H9 (cell line): ENCODE data around the gene TMEM198. TPM values are rescaled to one million over a fixed set of nuclear protein-coding genes. Genes with fewer than 3 reads are reported as not detected.
A peak's percentile ranks its signal among the peaks of the same experiment; 100 is the strongest.

Source experiments
- DNase-seq: peaks from one replicate; pipeline ENCODE4 v3.0.0-alpha.2; 2017
- H2AFZ ChIP-seq: one replicate; pipeline ENCODE4 v1.6.1; 2013; ENCODE audit warnings: mild to moderate bottlenecking, low read length, control low read depth, moderate library complexity
- H2AK5ac ChIP-seq: 2 replicates; pipeline ENCODE4 v1.6.1; 2013; ENCODE audit warnings: low read length, control low read depth, mixed read lengths; ENCODE audit not compliant: insufficient read length
- H2BK120ac ChIP-seq: one replicate; pipeline ENCODE4 v1.6.1; 2013; ENCODE audit warnings: low read depth, mild to moderate bottlenecking, low read length, control low read depth, inconsistent platforms; ENCODE audit not compliant: poor library complexity, severe bottlenecking
- H2BK12ac ChIP-seq: 2 replicates; pipeline ENCODE4 v1.6.1; 2013; ENCODE audit warnings: low read length, control low read depth, mixed read lengths, low read depth; ENCODE audit not compliant: insufficient read length
- H2BK15ac ChIP-seq: 2 replicates; pipeline ENCODE4 v1.6.1; 2013; ENCODE audit warnings: low read depth, low read length, control low read depth
- H2BK20ac ChIP-seq: one replicate; pipeline ENCODE4 v1.6.1; 2013; ENCODE audit warnings: low read depth, mild to moderate bottlenecking, low read length, control low read depth, inconsistent platforms; ENCODE audit not compliant: poor library complexity, severe bottlenecking
- H2BK5ac ChIP-seq: 2 replicates; pipeline ENCODE4 v1.6.1; 2013; ENCODE audit warnings: low read length, control low read depth, mixed read lengths; ENCODE audit not compliant: insufficient read length
- H3K14ac ChIP-seq: 2 replicates; pipeline ENCODE4 v1.6.1; 2013; ENCODE audit warnings: low read length, control low read depth; ENCODE audit not compliant: insufficient read depth
- H3K18ac ChIP-seq: 2 replicates; pipeline ENCODE4 v1.6.1; 2013; ENCODE audit warnings: low read depth, mild to moderate bottlenecking, mixed read lengths, low read length, control low read depth; ENCODE audit not compliant: insufficient read length
- H3K23ac ChIP-seq: 2 replicates; pipeline ENCODE4 v1.6.1; 2013; ENCODE audit warnings: low read length, control low read depth, mixed read lengths, low read depth; ENCODE audit not compliant: insufficient read length
- H3K23me2 ChIP-seq: 2 replicates; pipeline ENCODE4 v1.6.1; 2013; ENCODE audit warnings: low read depth, mild to moderate bottlenecking, mixed read lengths, low read length, control low read depth; ENCODE audit not compliant: insufficient read length, poor library complexity, severe bottlenecking
- H3K27ac ChIP-seq: 2 replicates; pipeline ENCODE4 v1.5.1; 2013; ENCODE audit warnings: low read length, control low read depth, mixed read lengths, low read depth; ENCODE audit not compliant: insufficient read length
- H3K27me3 ChIP-seq: 2 replicates; pipeline ENCODE4 v1.6.1; 2013; ENCODE audit warnings: low read length, control low read depth, inconsistent platforms; ENCODE audit not compliant: insufficient read depth
- H3K4ac ChIP-seq: 2 replicates; pipeline ENCODE4 v1.6.1; 2013; ENCODE audit warnings: low read depth, mild to moderate bottlenecking, control low read depth, inconsistent platforms, low read length, moderate library complexity
- H3K4me1 ChIP-seq: 2 replicates; pipeline ENCODE4 v1.6.1; 2013; ENCODE audit warnings: low read length, control low read depth, inconsistent platforms; ENCODE audit not compliant: insufficient read depth
- H3K4me2 ChIP-seq: 2 replicates; pipeline ENCODE4 v1.6.1; 2013; ENCODE audit warnings: low read length, control low read depth, mixed read lengths; ENCODE audit not compliant: insufficient read length, insufficient read depth
- H3K56ac ChIP-seq: 2 replicates; pipeline ENCODE4 v1.6.1; 2013; ENCODE audit warnings: low read depth, mild to moderate bottlenecking, mixed read lengths, low read length, control low read depth; ENCODE audit not compliant: insufficient read length
- H3K79me1 ChIP-seq: 2 replicates; pipeline ENCODE4 v1.6.1; 2013; ENCODE audit warnings: low read depth, mild to moderate bottlenecking, moderate library complexity, low read length, control low read depth, inconsistent platforms; ENCODE audit not compliant: insufficient read depth, poor library complexity, severe bottlenecking
- H3K79me2 ChIP-seq: 2 replicates; pipeline ENCODE4 v1.6.1; 2013; ENCODE audit warnings: low read length, control low read depth, inconsistent platforms; ENCODE audit not compliant: insufficient read depth
- H3K9ac ChIP-seq: 2 replicates; pipeline ENCODE4 v1.6.1; 2013; ENCODE audit warnings: low read length, control low read depth, mixed read lengths; ENCODE audit not compliant: insufficient read length; ENCODE audit errors: extremely low read depth
- H3K9me3 ChIP-seq: one replicate; pipeline ENCODE4 v1.6.1; 2013; ENCODE audit warnings: low read depth, low read length, inconsistent platforms; ENCODE audit not compliant: control insufficient read depth
- H3T11ph ChIP-seq: one replicate; pipeline ENCODE4 v1.6.1; 2013; ENCODE audit warnings: mild to moderate bottlenecking, low read length, control low read depth, inconsistent platforms
- H4K20me1 ChIP-seq: one replicate; pipeline ENCODE4 v1.6.1; 2013; ENCODE audit not compliant: control insufficient read depth, insufficient read length, insufficient read depth
- H4K5ac ChIP-seq: 2 replicates; pipeline ENCODE4 v1.6.1; 2013; ENCODE audit warnings: low read depth, mild to moderate bottlenecking, mixed read lengths, low read length, control low read depth; ENCODE audit not compliant: insufficient read length
- H4K8ac ChIP-seq: replicated peaks from 2 replicates; pipeline ENCODE4 v1.6.1; 2013; ENCODE audit warnings: low read length, control low read depth, mixed read lengths, low read depth; ENCODE audit not compliant: insufficient read length
- H4K91ac ChIP-seq: 2 replicates; pipeline ENCODE4 v1.6.1; 2013; ENCODE audit warnings: low read depth, mild to moderate bottlenecking, moderate library complexity, mixed read lengths, low read length, control low read depth; ENCODE audit not compliant: insufficient read length
- H3K27ac Mint-ChIP-seq, 3 experiments: 2 replicates in 2 of 3; 3 replicates in 1 of 3; pipeline ENCODE4 v1.8.0; 2020 to 2021; ENCODE audit warnings: mixed read lengths in 3 of 3, mild to moderate bottlenecking in 1 of 3, moderate library complexity in 1 of 3
- H3K27me3 Mint-ChIP-seq: 2 replicates; pipeline ENCODE4 v1.8.0; 2021; ENCODE audit warnings: low read depth, mild to moderate bottlenecking, moderate library complexity, mixed read lengths
- H3K36me3 Mint-ChIP-seq, 3 experiments: 2 replicates in 2 of 3; 3 replicates in 1 of 3; pipeline ENCODE4 v1.8.0; 2020 to 2021; ENCODE audit warnings: low read depth in 3 of 3, mixed read lengths in 3 of 3; ENCODE audit not compliant: insufficient read depth in 1 of 3
- H3K4me1 Mint-ChIP-seq, 2 experiments: 2 replicates each; pipeline ENCODE4 v1.8.0; 2020; ENCODE audit warnings: mixed read lengths in 2 of 2
- H3K4me3 Mint-ChIP-seq, 2 experiments: 2 replicates in 1 of 2; 3 replicates in 1 of 2; pipeline ENCODE4 v1.8.0; 2020 to 2021; ENCODE audit warnings: mild to moderate bottlenecking in 2 of 2, mixed read lengths in 2 of 2, moderate library complexity in 1 of 2
- H3K9me3 Mint-ChIP-seq, 2 experiments: 2 replicates in 1 of 2; 3 replicates in 1 of 2; pipeline ENCODE4 v1.8.0; 2020; ENCODE audit warnings: mild to moderate bottlenecking in 2 of 2, mixed read lengths in 2 of 2, moderate library complexity in 1 of 2
- CTCF ChIP-seq: fragments of 200-600 bp; sonication (generic); conservative IDR thresholded peaks from 3 replicates; pipeline ENCODE4 v1.8.0; 2021; ENCODE audit warnings: antibody characterized with exemption, mild to moderate bottlenecking
- WGBS: extraction: QIAGEN DNeasy Blood & Tissue Kit; methylation state at CpG from one replicate; pipeline ENCODE4 v1.1.7; 2013; ENCODE audit warnings: missing lambda C conversion rate, low lambda C conversion rate, mixed read lengths; ENCODE audit not compliant: insufficient read length; ENCODE audit errors: extremely low coverage; 5-methylcytosine and 5-hydroxymethylcytosine counted together
- total RNA-seq: library from RNA; stranded (reverse); gene quantifications from 2 replicates; pipeline ENCODE4 v1.2.1, GENCODE V29; 2021

Gene TMEM198
- total RNA-seq, 1 experiment from 2014 or later = 7.7 TPM

- Histone ChIP-seq H3K9ac (peak within 1 kb of the TSS; percentile 39), H3K23ac (no peak within 1 kb of the TSS)
Observed at GRCh38 chr2:219571311-219572236, 27.7 kb downstream of the TMEM198 start, which contains the start of gene OBSL1. TSS of gene OBSL1 (minus strand) at chr2:219571539. CDS start at chr2:219571232, 307 bp downstream.

More at GRCh38 chr2:219571311-219572236, 27.7 kb downstream of the TMEM198 start, which contains the start of gene OBSL1:
- H3K27me3 ChIP-seq = no peaks in the 10 kb centered on the region; the same call in 1 of the 2 replicates
- Mint-ChIP-seq H3K4me1 (peaks cover 43 to 56% of the 10 kb centered on the region in 2 experiments), H3K4me3 (peak within 1 kb of the TSS; percentile 69 to 75), H3K27me3 (peaks cover 18% of the 10 kb centered on the region), H3K9me3 (no peaks in the 10 kb centered on the region; a peak in 2 of 5 replicates), H3K36me3 (peaks cover 28 to 34% (median 33%) of the 10 kb centered on the region in 3 experiments), H3K27ac (peak within 1 kb of the TSS in 2 of 3 experiments; percentile 22 to 64; a peak in 4 of 7 replicates)
- H4K91ac ChIP-seq = no peak within 1 kb of the TSS
- no peak within 1 kb of the TSS for H4K5ac ChIP-seq
- peak; percentile 94 for DNase-seq
- peak within 1 kb of the TSS; percentile 40 for H3K14ac ChIP-seq
- H3K4ac ChIP-seq = no peak within 1 kb of the TSS
- H2BK5ac ChIP-seq = no peak within 1 kb of the TSS
- no peak within 1 kb of the TSS for H2BK120ac ChIP-seq
- H3K56ac ChIP-seq = no peak within 1 kb of the TSS
- H4K20me1 ChIP-seq = no peaks in the 10 kb centered on the region
- no peak for TF ChIP-seq CTCF
- no peak within 1 kb of the TSS for H2AFZ ChIP-seq
- H3K4me1 ChIP-seq = peaks cover 3% of the 10 kb centered on the region; the same call in 1 of the 2 replicates
- no peak within 1 kb of the TSS for H4K8ac ChIP-seq
- H3K79me2 ChIP-seq = no peaks in the 10 kb centered on the region
- H2BK12ac ChIP-seq = no peak within 1 kb of the TSS
- WGBS = no CpG with 5 or more reads among the region's 42 CpGs
- H3K18ac ChIP-seq = peak within 1 kb of the TSS; percentile 9
- H2BK20ac ChIP-seq = no peak within 1 kb of the TSS
- no peaks in the 10 kb centered on the region for H3K79me1 ChIP-seq
- no peak within 1 kb of the TSS for H2AK5ac ChIP-seq
- no peak within 1 kb of the TSS for H3K27ac ChIP-seq
- peaks cover 7% of the 10 kb centered on the region for H3K23me2 ChIP-seq
- no peaks in the 10 kb centered on the region for H3K9me3 ChIP-seq
- H2BK15ac ChIP-seq = no peak within 1 kb of the TSS
- H3K4me2 ChIP-seq = peak within 1 kb of the TSS; percentile 33
- H3T11ph ChIP-seq = no peak within 1 kb of the TSS
